Ovary (tissue), 9 donors: ENCODE measurements around the gene BORCS5. TPM values are rescaled to one million over a fixed set of nuclear protein-coding genes. Genes with fewer than 3 reads are reported as not detected.

Source experiments
- DNase-seq, 5 donors: peaks; one replicate each; pipeline ENCODE4 v3.0.0-alpha.2; 2019 to 2020
- H3K27ac ChIP-seq, 2 donors: fragments of 200-600 bp; one replicate each; pipeline versions ENCODE4 v1.5.1 to v1.8.0; 2019 to 2022
- H3K27me3 ChIP-seq: fragments of 200-600 bp; one replicate; pipeline ENCODE4 v1.8.0; 2022
- H3K36me3 ChIP-seq: fragments of 200-600 bp; sonication (generic); one replicate; pipeline ENCODE4 v1.5.1; 2019
- H3K4me1 ChIP-seq: one replicate; pipeline ENCODE4 v1.8.1; 2013; ENCODE audit warnings: mild to moderate bottlenecking, moderate library complexity; ENCODE audit not compliant: insufficient read depth
- H3K4me3 ChIP-seq: fragments of 200-600 bp; sonication (generic); one replicate; pipeline ENCODE4 v1.5.1; 2017
- H3K9me3 ChIP-seq, 2 donors: fragments of 200-600 bp in 1 of 2; sonication (generic) in 1 of 2; one replicate each; pipeline versions ENCODE4 v1.5.1 to v1.8.1; 2013 to 2019; ENCODE audit warnings: mild to moderate bottlenecking in 1 of 2, moderate library complexity in 1 of 2
- EP300 ChIP-seq: sonication (generic); formaldehyde crosslinking; IDR thresholded peaks from one replicate; pipeline ENCODE4 v1.6.1; 2017; ENCODE audit warnings: antibody characterized with exemption
- POLR2A ChIP-seq: fragments of 450-650 bp; IDR thresholded peaks from one replicate; pipeline ENCODE4 v1.6.1; 2017; ENCODE audit warnings: antibody characterized with exemption, mild to moderate bottlenecking, moderate library complexity
- WGBS, 3 donors: extraction: QIAGEN DNeasy Blood & Tissue Kit in 1 of 3; methylation state at CpG; one replicate each; pipeline versions ENCODE4 v1.1.5 to v1.1.7; 2013 to 2017; 5-methylcytosine and 5-hydroxymethylcytosine counted together
- intact Hi-C, 4 donors: fragments of 100-400 bp; cut with DNase I; formaldehyde crosslinking; loops; one replicate each; pipeline versions ENCODE4 v1.11.0 to v1.15.1; 2022 to 2023
- polyA plus RNA-seq, 2 donors: library from polyadenylated mRNA; stranded (reverse); fragments of 200-250 nt in 1 of 2; fragments of 350-450 nt in 1 of 2; fragmentation: Illumina TruSeq in 1 of 2; extraction: RNeasy Lipid Tissue Mini Kit (QIAGEN cat#74804) in 1 of 2; gene quantifications; one replicate each; pipeline ENCODE4 v1.2.3, GENCODE V29; 2013 to 2014
- total RNA-seq, 7 donors: library from RNA; depleted of rRNA in 2 of 7; stranded (reverse); fragments of >200 nt in 2 of 7; fragmentation: NEBNext Ultra II Directional in 3 of 7; extraction: Animal tissue kit (Norgen Biotek cat#: 25700) in 3 of 7; gene quantifications; one replicate each; pipeline versions ENCODE4 v1.1.0 to v1.2.4, GENCODE V29; 2016 to 2023
- TF ChIP-seq, protein P1 (sequence below), 3 donors: fragments of 450-650 bp in 2 of 3; fragments of 200-600 bp in 1 of 3; IDR thresholded peaks; one replicate each; pipeline versions ENCODE4 v1.5.1 to v1.8.0; 2016 to 2022; ENCODE audit warnings: antibody characterized with exemption in 3 of 3, mild to moderate bottlenecking in 1 of 3
- donor health status: DM: no; HTN: no; CAD: no; lungs with moderate emphysema.
- donor health status: DM: no; HTN: no; CAD: no.
- donor health status: Bipolar disorder and iron deficiency.
- donor health status: DM: yes; HTN: yes; CAD: no.
- donor health status: DM: no; HTN: no; CAD: no.
- donor health status: DM: yes; HTN: yes; CAD: no.

BORCS5 gene
- total and polyA plus RNA-seq, 9 donors = 6.2 to 20.4 (median 11.5) TPM

DNA sequence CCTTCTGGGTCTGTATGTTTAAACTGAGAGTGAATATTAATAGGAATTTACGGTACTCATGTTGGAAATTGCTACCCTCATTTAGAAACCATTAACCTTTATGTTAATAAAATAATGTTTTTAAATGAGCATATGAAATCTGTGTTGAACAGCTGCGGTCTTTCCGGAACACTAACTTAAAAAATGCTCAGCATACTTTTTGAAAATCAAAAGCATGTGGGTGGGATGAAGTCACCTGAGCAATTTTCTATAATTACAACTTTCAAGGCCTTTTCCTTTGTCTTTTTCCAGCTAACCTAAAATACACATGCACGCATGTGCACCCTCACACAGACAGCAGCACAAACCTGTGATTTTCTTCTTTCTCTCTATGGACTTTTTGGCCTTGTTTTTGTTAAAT, 39.8 kb downstream of the BORCS5 start:
- TF ChIP-seq POLR2A (no peak), EP300 (no peak)
- TF ChIP-seq, protein P1, sequence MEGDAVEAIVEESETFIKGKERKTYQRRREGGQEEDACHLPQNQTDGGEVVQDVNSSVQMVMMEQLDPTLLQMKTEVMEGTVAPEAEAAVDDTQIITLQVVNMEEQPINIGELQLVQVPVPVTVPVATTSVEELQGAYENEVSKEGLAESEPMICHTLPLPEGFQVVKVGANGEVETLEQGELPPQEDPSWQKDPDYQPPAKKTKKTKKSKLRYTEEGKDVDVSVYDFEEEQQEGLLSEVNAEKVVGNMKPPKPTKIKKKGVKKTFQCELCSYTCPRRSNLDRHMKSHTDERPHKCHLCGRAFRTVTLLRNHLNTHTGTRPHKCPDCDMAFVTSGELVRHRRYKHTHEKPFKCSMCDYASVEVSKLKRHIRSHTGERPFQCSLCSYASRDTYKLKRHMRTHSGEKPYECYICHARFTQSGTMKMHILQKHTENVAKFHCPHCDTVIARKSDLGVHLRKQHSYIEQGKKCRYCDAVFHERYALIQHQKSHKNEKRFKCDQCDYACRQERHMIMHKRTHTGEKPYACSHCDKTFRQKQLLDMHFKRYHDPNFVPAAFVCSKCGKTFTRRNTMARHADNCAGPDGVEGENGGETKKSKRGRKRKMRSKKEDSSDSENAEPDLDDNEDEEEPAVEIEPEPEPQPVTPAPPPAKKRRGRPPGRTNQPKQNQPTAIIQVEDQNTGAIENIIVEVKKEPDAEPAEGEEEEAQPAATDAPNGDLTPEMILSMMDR (IDR thresholded peaks at IDR 0.05) = no peak
- intact Hi-C loops = no loop called here
- no peak overlapping the region for H3K27ac ChIP-seq
- H3K4me1 ChIP-seq = no peaks in the 10 kb centered on the region
- no peaks in the 10 kb centered on the region for H3K9me3 ChIP-seq
- DNase-seq = no peak
- H3K4me3 ChIP-seq = no peak overlapping the region
- H3K27me3 ChIP-seq = no peaks in the 10 kb centered on the region
- 48 to 75% (median 75%) methylated on average over 4 of the region's 4 CpGs for WGBS, 3 donors
- no peaks in the 10 kb centered on the region for H3K36me3 ChIP-seq

DNA sequence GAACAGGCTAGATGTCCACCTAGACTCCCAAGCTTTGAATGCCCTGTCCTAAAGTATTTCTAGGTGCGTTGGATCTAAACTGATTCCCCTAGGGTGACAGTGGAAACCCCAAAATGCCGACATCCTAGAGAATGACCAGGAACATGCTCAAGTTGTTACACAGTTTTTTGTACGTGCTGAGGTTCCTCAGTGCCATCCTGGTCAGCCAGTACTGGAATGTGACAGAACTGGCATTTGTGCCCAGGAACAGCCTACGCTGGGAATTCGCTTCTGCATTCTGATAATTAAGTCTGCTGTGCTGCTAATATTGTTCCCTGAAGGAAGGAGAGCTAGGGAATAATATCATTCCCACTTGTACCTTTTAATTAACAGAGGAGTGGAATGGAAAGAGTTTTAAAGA, 40.3 kb downstream of the BORCS5 start:
- TF ChIP-seq, protein P1 (IDR thresholded peaks at IDR 0.05) = no peak
- no peak for TF ChIP-seq EP300
- no peak for TF ChIP-seq POLR2A
- Histone ChIP-seq H3K27ac (no peak overlapping the region), H3K4me1 (no peaks in the 10 kb centered on the region), H3K9me3 (no peaks in the 10 kb centered on the region), H3K27me3 (no peaks in the 10 kb centered on the region), H3K36me3 (no peaks in the 10 kb centered on the region), H3K4me3 (no peak overlapping the region)
- intact Hi-C loops = no loop called here
- 90 to 98% (median 95%) methylated on average over 5 of the region's 5 CpGs for WGBS, 3 donors
- no peak for DNase-seq

DNA sequence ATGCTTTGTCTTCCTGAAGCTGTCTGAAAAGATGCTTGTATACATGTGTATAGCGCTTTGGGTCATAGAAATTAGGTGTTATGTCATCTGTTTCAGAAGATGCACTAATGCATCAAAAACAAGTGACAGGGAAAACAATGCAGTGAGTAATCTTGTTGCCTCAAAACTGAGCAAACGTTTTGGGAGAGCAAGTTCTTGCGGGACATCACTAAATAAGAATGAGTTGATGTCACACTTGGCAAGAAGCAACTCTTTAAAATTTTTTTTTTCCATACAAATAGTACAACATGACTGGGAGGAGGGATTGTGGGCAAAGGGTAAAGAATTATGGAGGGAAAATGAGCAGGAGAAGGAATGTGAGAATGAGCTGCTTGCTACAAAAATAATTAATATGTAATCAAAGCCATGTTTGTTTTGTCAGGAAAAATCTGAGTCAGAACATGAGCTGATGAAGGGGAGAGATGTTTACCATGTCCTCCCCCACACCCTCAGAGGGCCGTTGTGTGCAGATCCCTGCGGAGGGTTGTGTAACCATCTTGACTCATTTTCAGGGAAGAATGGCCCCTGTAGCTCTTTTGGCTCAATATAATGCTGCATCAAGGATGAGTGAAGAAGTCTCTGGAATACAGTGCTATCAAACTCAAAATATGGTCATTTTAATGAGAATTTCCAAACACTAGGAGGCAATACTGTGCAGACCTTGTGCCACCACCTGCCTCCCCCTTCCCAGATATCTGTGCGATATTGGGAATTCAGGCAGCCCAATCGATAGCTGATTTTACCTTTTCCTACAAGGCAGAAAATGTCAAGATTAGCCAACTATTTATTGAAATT, 41.4 kb downstream of the BORCS5 start:
- Histone ChIP-seq H3K27ac (peak overlapping the region; percentile 16 to 61), H3K4me3 (no peak overlapping the region), H3K9me3 (no peaks in the 10 kb centered on the region), H3K27me3 (no peaks in the 10 kb centered on the region), H3K36me3 (no peaks in the 10 kb centered on the region), H3K4me1 (no peaks in the 10 kb centered on the region)
- TF ChIP-seq, protein P1 (IDR thresholded peaks at IDR 0.05) = no peak
- TF ChIP-seq POLR2A = no peak
- peak; percentile 72 for TF ChIP-seq EP300
- DNase-seq = peak; percentile 63 to 90 (median 74)
- intact Hi-C loops = no loop called here
- WGBS, 3 donors = 40 to 43% (median 41%) methylated on average over 7 of the region's 7 CpGs

DNA sequence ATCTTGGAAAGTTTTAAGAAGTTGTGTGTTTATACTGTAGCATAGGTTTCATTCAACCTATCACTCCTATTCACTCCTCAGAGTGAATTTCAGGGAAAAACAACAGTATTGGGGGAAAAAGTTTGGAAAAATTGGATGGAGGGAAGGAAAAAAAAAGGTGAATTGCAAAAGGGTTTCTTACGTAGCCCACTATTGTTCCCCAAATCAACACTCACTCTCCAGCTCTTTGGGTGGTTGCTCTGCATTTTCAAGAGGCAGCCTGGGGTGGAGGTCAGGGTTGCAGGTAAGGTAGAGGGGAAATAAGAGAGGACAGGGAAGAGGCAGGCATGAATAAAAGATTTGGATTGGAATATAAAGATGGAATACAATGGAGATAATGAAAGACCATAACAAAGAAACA, 42.3 kb downstream of the BORCS5 start:
- intact Hi-C loops = no loop called here
- Histone ChIP-seq H3K9me3 (no peaks in the 10 kb centered on the region), H3K27me3 (no peaks in the 10 kb centered on the region), H3K36me3 (no peaks in the 10 kb centered on the region), H3K4me1 (no peaks in the 10 kb centered on the region), H3K4me3 (no peak overlapping the region), H3K27ac (peak overlapping the region in 1 of 2 donors; percentile 61)
- no peak for TF ChIP-seq EP300
- no peak for TF ChIP-seq POLR2A
- TF ChIP-seq, protein P1 (IDR thresholded peaks at IDR 0.05) = no peak
- 91 to 97% (median 96%) methylated on average over 1 of the region's 1 CpG for WGBS, 3 donors
- no peak for DNase-seq
